GM18907 (cell line): ENCODE results near the gene PATE3.

Experiments
- ATAC-seq: cut with Tn5 transposase; IDR thresholded peaks from one replicate; pipeline ENCODE4 v1.9.1; 2021; ENCODE audit warnings: mild to moderate bottlenecking, moderate library complexity; ENCODE audit not compliant: unreplicated experiment

Gene PATE3

DNA sequence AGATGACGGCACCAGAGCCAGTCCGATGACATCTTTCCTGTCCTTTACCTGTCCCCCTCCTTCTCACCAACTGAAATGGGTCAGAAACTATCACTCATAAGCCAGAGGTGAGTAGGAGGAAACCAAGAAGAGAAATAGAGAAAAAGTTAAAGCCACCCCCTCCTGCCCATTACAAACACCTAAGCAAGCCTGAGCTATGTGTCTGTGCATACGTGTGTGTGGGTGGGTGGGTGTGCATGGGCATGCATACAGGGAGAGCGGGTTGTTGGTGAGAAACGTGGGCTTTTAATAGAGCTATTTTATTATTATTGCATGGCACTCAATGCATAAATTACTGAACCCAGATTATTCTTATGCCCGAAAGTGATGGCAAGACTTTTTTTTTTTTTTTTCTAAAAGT is 47.8 kb downstream of the PATE3 start:
- ATAC-seq = no peak
